HS-27A (cell line): ENCODE measurements around the gene GPRASP1.

Experiments
- DNase-seq: peaks from one replicate; pipeline ENCODE4 v3.0.0-alpha.2; 2012; ENCODE audit warnings: low read depth, missing footprints

The GPRASP1 gene

GRCh38 chrX:102697494-102697893 lies 46.2 kb downstream of the GPRASP1 start:
- no peak for DNase-seq
